Keratinocyte (primary cell): Measurements from ENCODE around the gene LRP1B. TPM values are rescaled to one million over a fixed set of nuclear protein-coding genes. Genes with fewer than 3 reads are reported as not detected.

Experiments
- DNase-seq: peaks from one replicate; pipeline ENCODE4 v3.0.0-alpha.2; 2011; ENCODE audit warnings: low read depth, missing footprints, low spot score
- FAIRE-seq: peaks from 2 replicates; lab custom pipeline; 2011; peaks lifted over from hg19 to GRCh38; lab: Jason Lieb, UNC
- H2AFZ ChIP-seq: 2 replicates; pipeline ENCODE4 v1.6.0; 2012; ENCODE audit warnings: low read length, control low read depth, inconsistent platforms; ENCODE audit not compliant: control insufficient read depth
- H3K27ac ChIP-seq: 2 replicates; pipeline ENCODE4 v1.5.1; 2011; ENCODE audit warnings: low read length; ENCODE audit not compliant: control insufficient read depth, insufficient read depth
- H3K27me3 ChIP-seq: 3 replicates; pipeline ENCODE4 v1.6.0; 2011; ENCODE audit warnings: low read length; ENCODE audit not compliant: control insufficient read depth, insufficient read depth; ENCODE audit errors: extremely low read depth
- H3K36me3 ChIP-seq, 2 experiments: 2 replicates in 1 of 2; 3 replicates in 1 of 2; pipeline ENCODE4 v1.5.1; 2011; ENCODE audit warnings: low read length in 2 of 2, mild to moderate bottlenecking in 1 of 2; ENCODE audit not compliant: control insufficient read depth in 2 of 2, insufficient read depth in 2 of 2; ENCODE audit errors: extremely low read depth in 1 of 2
- H3K4me1 ChIP-seq: 3 replicates; pipeline ENCODE4 v1.5.1; 2011; ENCODE audit warnings: low read length; ENCODE audit not compliant: control insufficient read depth, insufficient read depth; ENCODE audit errors: extremely low read depth
- H3K4me2 ChIP-seq: 3 replicates; pipeline ENCODE4 v1.6.0; 2011; ENCODE audit warnings: low read depth, low read length; ENCODE audit not compliant: control insufficient read depth, insufficient read depth; ENCODE audit errors: extremely low read depth
- H3K4me3 ChIP-seq, 3 experiments: fragments of 200-600 bp in 1 of 3; sonication (generic) in 1 of 3; 2 replicates in 2 of 3; 3 replicates in 1 of 3; pipeline ENCODE4 v1.5.1; 2011 to 2016; ENCODE audit warnings: low read length in 3 of 3, mild to moderate bottlenecking in 3 of 3, control low read depth in 2 of 3, inconsistent platforms in 1 of 3, low read depth in 1 of 3, mixed read lengths in 1 of 3, mixed run types in 1 of 3, moderate library complexity in 1 of 3; ENCODE audit not compliant: control insufficient read depth in 2 of 3, insufficient read depth in 2 of 3; ENCODE audit errors: extremely low read depth in 1 of 3
- H3K79me2 ChIP-seq: 2 replicates; pipeline ENCODE4 v1.6.0; 2012; ENCODE audit warnings: low read length; ENCODE audit not compliant: control insufficient read depth, insufficient read depth
- H3K9ac ChIP-seq: 3 replicates; pipeline ENCODE4 v1.6.0; 2011; ENCODE audit warnings: low read length; ENCODE audit not compliant: control insufficient read depth, insufficient read depth; ENCODE audit errors: extremely low read depth
- H3K9me1 ChIP-seq: 3 replicates; pipeline ENCODE4 v1.6.0; 2011; ENCODE audit warnings: low read length; ENCODE audit not compliant: control insufficient read depth, insufficient read depth; ENCODE audit errors: extremely low read depth
- H3K9me3 ChIP-seq: 2 replicates; pipeline ENCODE4 v1.5.1; 2012; ENCODE audit warnings: low read depth, low read length; ENCODE audit not compliant: control insufficient read depth
- H4K20me1 ChIP-seq: 3 replicates; pipeline ENCODE4 v1.6.0; 2011; ENCODE audit warnings: low read length; ENCODE audit not compliant: control insufficient read depth, insufficient read depth; ENCODE audit errors: extremely low read depth
- EZH2 ChIP-seq: IDR thresholded peaks from one replicate; pipeline ENCODE4 v1.6.1; 2012; ENCODE audit warnings: inconsistent platforms, mild to moderate bottlenecking, low read length, moderate library complexity
- dilution Hi-C: fragments of 300-500 bp; cut with MboI; formaldehyde crosslinking; loops from one replicate; pipeline ENCODE4 v1.7.0; 2020; ENCODE audit warnings: low sequenced_read_pairs; ENCODE audit not compliant: extremely low pct_ligation_motif_present
- polyA plus RNA-seq, 5 experiments: library from polyadenylated mRNA; depleted of rRNA in 3 of 5; stranded (reverse) in 3 of 5; stranded (forward) in 1 of 5; unstranded in 1 of 5; fragments of >200 nt; gene quantifications; 1 replicate in 1 of 5; 2 replicates in 3 of 5; 3 replicates in 1 of 5; pipeline versions ENCODE4 v1.2.1 to v1.2.3, GENCODE V29; 2011 to 2012; ENCODE audit warnings: missing spikeins in 2 of 5, low read depth in 1 of 5, low replicate concordance in 1 of 5
- TF ChIP-seq, protein P1 (sequence below), 3 experiments: IDR thresholded peaks in 1 of 3; conservative IDR thresholded peaks in 1 of 3; optimal IDR thresholded peaks in 1 of 3; 2 replicates in 2 of 3; 3 replicates in 1 of 3; pipeline versions ENCODE3 to v1.5.1; 2011; ENCODE audit warnings: low read length in 3 of 3, mild to moderate bottlenecking in 3 of 3, moderate library complexity in 2 of 3, control low read depth in 1 of 3, inconsistent platforms in 1 of 3; ENCODE audit not compliant: insufficient read depth in 2 of 3; ENCODE audit errors: extremely low read depth in 1 of 3

The LRP1B gene
- polyA plus RNA-seq, 1 donor (not counting 4 experiments of a cell fraction or from before 2014, with no cell fraction given): not detected

- Histone ChIP-seq H3K9ac (no peak overlapping the region), H4K20me1 (no peaks in the 10 kb centered on the region), H3K79me2 (no peaks in the 10 kb centered on the region), H3K9me1 (no peaks in the 10 kb centered on the region), H3K36me3 (no peaks in the 10 kb centered on the region), H3K4me2 (no peak overlapping the region), H2AFZ (no peak overlapping the region), H3K27ac (no peak overlapping the region), H3K27me3 (no peaks in the 10 kb centered on the region), H3K4me1 (no peaks in the 10 kb centered on the region), H3K4me3 (no peak overlapping the region), H3K9me3 (no peaks in the 10 kb centered on the region)
- dilution Hi-C loops: no loop called here
- TF ChIP-seq EZH2: no peak
- TF ChIP-seq, protein P1, sequence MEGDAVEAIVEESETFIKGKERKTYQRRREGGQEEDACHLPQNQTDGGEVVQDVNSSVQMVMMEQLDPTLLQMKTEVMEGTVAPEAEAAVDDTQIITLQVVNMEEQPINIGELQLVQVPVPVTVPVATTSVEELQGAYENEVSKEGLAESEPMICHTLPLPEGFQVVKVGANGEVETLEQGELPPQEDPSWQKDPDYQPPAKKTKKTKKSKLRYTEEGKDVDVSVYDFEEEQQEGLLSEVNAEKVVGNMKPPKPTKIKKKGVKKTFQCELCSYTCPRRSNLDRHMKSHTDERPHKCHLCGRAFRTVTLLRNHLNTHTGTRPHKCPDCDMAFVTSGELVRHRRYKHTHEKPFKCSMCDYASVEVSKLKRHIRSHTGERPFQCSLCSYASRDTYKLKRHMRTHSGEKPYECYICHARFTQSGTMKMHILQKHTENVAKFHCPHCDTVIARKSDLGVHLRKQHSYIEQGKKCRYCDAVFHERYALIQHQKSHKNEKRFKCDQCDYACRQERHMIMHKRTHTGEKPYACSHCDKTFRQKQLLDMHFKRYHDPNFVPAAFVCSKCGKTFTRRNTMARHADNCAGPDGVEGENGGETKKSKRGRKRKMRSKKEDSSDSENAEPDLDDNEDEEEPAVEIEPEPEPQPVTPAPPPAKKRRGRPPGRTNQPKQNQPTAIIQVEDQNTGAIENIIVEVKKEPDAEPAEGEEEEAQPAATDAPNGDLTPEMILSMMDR (optimal IDR thresholded peaks at IDR 0.05 in 1 of 3, IDR thresholded peaks at IDR 0.05 in 1 of 3, conservative IDR thresholded peaks at IDR 0.05 in 1 of 3; ENCODE audit: extremely low read depth in 1 of 3, insufficient read depth in 2 of 3, low read length in 3 of 3): no peak
- DNase-seq (no peak), FAIRE-seq (no peak)
Measured at GRCh38 chr2:140201572-140201971, 1929.2 kb downstream of the LRP1B start.

DNA sequence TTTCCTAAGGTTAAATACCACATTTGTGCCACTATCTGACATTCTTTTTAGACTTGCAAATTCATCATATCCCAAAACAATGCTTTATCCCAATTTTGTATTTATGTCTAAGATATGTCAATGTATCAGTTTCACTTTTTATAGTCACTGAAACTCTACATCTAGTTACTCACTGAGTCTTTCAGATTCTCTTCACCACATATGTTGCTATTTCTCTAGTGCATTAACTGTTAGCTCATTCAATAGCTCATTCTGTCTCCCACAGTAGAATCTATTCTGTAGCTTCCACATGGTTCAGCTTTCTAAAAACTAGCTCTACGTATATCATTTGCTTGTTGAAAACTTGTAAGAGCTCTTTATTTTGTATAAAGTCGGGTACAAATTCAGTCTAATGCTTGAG is 1930.1 kb downstream of the LRP1B start:
- dilution Hi-C loops: no loop called here
- no peaks in the 10 kb centered on the region for H3K4me1 ChIP-seq
- FAIRE-seq: no peak
- H2AFZ ChIP-seq: no peak overlapping the region
- no peak for DNase-seq
- no peaks in the 10 kb centered on the region for H3K9me1 ChIP-seq
- H3K79me2 ChIP-seq: no peaks in the 10 kb centered on the region
- no peak overlapping the region for H3K4me3 ChIP-seq
- no peaks in the 10 kb centered on the region for H3K36me3 ChIP-seq
- no peaks in the 10 kb centered on the region for H3K9me3 ChIP-seq
- H3K4me2 ChIP-seq: no peak overlapping the region
- no peaks in the 10 kb centered on the region for H3K27me3 ChIP-seq
- TF ChIP-seq, protein P1 (optimal IDR thresholded peaks at IDR 0.05 in 1 of 3, IDR thresholded peaks at IDR 0.05 in 1 of 3, conservative IDR thresholded peaks at IDR 0.05 in 1 of 3; ENCODE audit: extremely low read depth in 1 of 3, insufficient read depth in 2 of 3, low read length in 3 of 3): no peak
- TF ChIP-seq EZH2: no peak
- H4K20me1 ChIP-seq: no peaks in the 10 kb centered on the region
- no peak overlapping the region for H3K9ac ChIP-seq
- no peak overlapping the region for H3K27ac ChIP-seq
